Upper lobe of left lung (tissue), 4 donors: ENCODE measurements around the gene RYR1.

ENCODE experiments used
- CTCF ChIP-seq, 6 experiments: fragments of 450-650 bp in 4 of 6; fragments of 200-600 bp in 2 of 6; sonication (generic) in 2 of 6; IDR thresholded peaks; one replicate each; pipeline ENCODE4 v1.5.1; 2016 to 2019; ENCODE audit warnings: antibody characterized with exemption in 6 of 6
- EP300 ChIP-seq, 4 donors: sonication (generic); formaldehyde crosslinking; IDR thresholded peaks; one replicate each; pipeline ENCODE4 v1.5.1; 2017; ENCODE audit warnings: antibody characterized with exemption in 4 of 4, control low read depth in 2 of 4
- POLR2A ChIP-seq, 4 donors: fragments of 450-650 bp; IDR thresholded peaks; one replicate each; pipeline ENCODE4 v1.5.1; 2016 to 2017; ENCODE audit warnings: antibody characterized with exemption in 4 of 4, mild to moderate bottlenecking in 2 of 4
- POLR2AphosphoS5 ChIP-seq, 2 donors: sonication (generic); formaldehyde crosslinking; IDR thresholded peaks; one replicate each; pipeline ENCODE4 v1.5.1; 2017; ENCODE audit warnings: antibody characterized with exemption in 2 of 2

- TF ChIP-seq EP300 (IDR thresholded peaks at IDR 0.05) = no peak
- TF ChIP-seq CTCF (IDR thresholded peaks at IDR 0.05) = no peak
- TF ChIP-seq POLR2A (IDR thresholded peaks at IDR 0.05) = no peak
- no peak for TF ChIP-seq POLR2AphosphoS5 (IDR thresholded peaks at IDR 0.05)
These were observed 127.6 kb downstream of the RYR1 start for GRCh38 chr19:38561053-38561606.
